Measurements from ENCODE around the gene MFGE8. TPM values are rescaled to one million over a fixed set of nuclear protein-coding genes. Genes with fewer than 3 reads are reported as not detected.
"Not testable (repeated sequence)": the region's sequence is repeated elsewhere in the genome, so short reads cannot be mapped to it uniquely, and the experiment has no call there.

Gene MFGE8
- total RNA-seq, 1 experiment from 2014 or later = 118 TPM

GRCh38 chr15:88938802-88939485 is 25.8 kb upstream of the MFGE8 start:
- no peaks in the 10 kb centered on the region for H3K27me3 ChIP-seq (replicated peaks; ENCODE audit: insufficient read depth, low read depth, low read length, poor library complexity)
- DNase-seq (ENCODE audit: low spot score) = no peak
- H3K4me3 ChIP-seq (ENCODE audit: low read depth, low read length, poor library complexity, severe bottlenecking) = no peak overlapping the region
- POLR2A ChIA-PET (ENCODE audit: low non-redundant PET) = no interaction called here
- no peaks in the 10 kb centered on the region for H3K4me1 ChIP-seq (ENCODE audit: insufficient read depth, low read length, poor library complexity, severe bottlenecking)
- H3K36me3 ChIP-seq (ENCODE audit: insufficient read depth, low read length, poor library complexity, severe bottlenecking) = no peaks in the 10 kb centered on the region
- CTCF ChIA-PET = interaction anchor here (1.0 kb wide), 1 partner anchor 34 kb away, joined by 3 read pairs; no protein-coding TSS in a partner anchor
- no peaks in the 10 kb centered on the region for H3K9me3 ChIP-seq (ENCODE audit: low read depth, low read length, poor library complexity, severe bottlenecking)
- no peak overlapping the region for H3K27ac ChIP-seq (ENCODE audit: low read depth, low read length, poor library complexity, severe bottlenecking)
- no peak for TF ChIP-seq EZH2 (IDR thresholded peaks at IDR 0.05; ENCODE audit: borderline replicate concordance, low read depth, low read length, poor library complexity, severe bottlenecking)
- TF ChIP-seq CTCF (conservative IDR thresholded peaks at IDR 0.05; ENCODE audit: low read depth, low read length) = no peak
- intact Hi-C loops (cut with micrococcal nuclease; ENCODE audit: unreplicated experiment) = no loop called here
- no TSS peak for BruUV-seq (replicated peaks)

- H3K4me3 ChIP-seq (ENCODE audit: low read depth, low read length, poor library complexity, severe bottlenecking); H3K36me3 ChIP-seq (ENCODE audit: insufficient read depth, low read length, poor library complexity, severe bottlenecking); H3K27ac ChIP-seq (ENCODE audit: low read depth, low read length, poor library complexity, severe bottlenecking); intact Hi-C loops (cut with micrococcal nuclease; ENCODE audit: unreplicated experiment); DNase-seq (ENCODE audit: low spot score); BruUV-seq (replicated peaks); CTCF ChIA-PET; H3K4me1 ChIP-seq (ENCODE audit: insufficient read depth, low read length, poor library complexity, severe bottlenecking); POLR2A ChIA-PET (ENCODE audit: low non-redundant PET); H3K27me3 ChIP-seq (replicated peaks; ENCODE audit: insufficient read depth, low read depth, low read length, poor library complexity); H3K9me3 ChIP-seq (ENCODE audit: low read depth, low read length, poor library complexity, severe bottlenecking): not testable (repeated sequence)
Measured at GRCh38 chr15:88934449-88934848, 21.3 kb upstream of the MFGE8 start.

- BruUV-seq (replicated peaks) = no TSS peak
- H3K9me3 ChIP-seq (ENCODE audit: low read depth, low read length, poor library complexity, severe bottlenecking) = no peaks in the 10 kb centered on the region
- H3K27me3 ChIP-seq (replicated peaks; ENCODE audit: insufficient read depth, low read depth, low read length, poor library complexity) = no peaks in the 10 kb centered on the region
- DNase-seq (ENCODE audit: low spot score) = no peak
- H3K36me3 ChIP-seq (ENCODE audit: insufficient read depth, low read length, poor library complexity, severe bottlenecking) = no peaks in the 10 kb centered on the region
- CTCF ChIA-PET = no interaction called here
- no peaks in the 10 kb centered on the region for H3K4me1 ChIP-seq (ENCODE audit: insufficient read depth, low read length, poor library complexity, severe bottlenecking)
- TF ChIP-seq CTCF (conservative IDR thresholded peaks at IDR 0.05; ENCODE audit: low read depth, low read length) (no peak), EZH2 (IDR thresholded peaks at IDR 0.05; ENCODE audit: borderline replicate concordance, low read depth, low read length, poor library complexity, severe bottlenecking) (no peak)
- POLR2A ChIA-PET (ENCODE audit: low non-redundant PET) = no interaction called here
- intact Hi-C loops (cut with micrococcal nuclease; ENCODE audit: unreplicated experiment) = no loop called here
- no peak overlapping the region for H3K27ac ChIP-seq (ENCODE audit: low read depth, low read length, poor library complexity, severe bottlenecking)
- no peak overlapping the region for H3K4me3 ChIP-seq (ENCODE audit: low read depth, low read length, poor library complexity, severe bottlenecking)
Measured at GRCh38 chr15:88932875-88933330, 19.7 kb upstream of the MFGE8 start.

All from A673 (cell line).